ENCODE results near the gene MEI4. TPM values are rescaled to one million over a fixed set of nuclear protein-coding genes. Genes with fewer than 3 reads are reported as not detected.

Gene MEI4
- total RNA-seq, 1 donor from 2014 or later, result 1.9 TPM

DNA sequence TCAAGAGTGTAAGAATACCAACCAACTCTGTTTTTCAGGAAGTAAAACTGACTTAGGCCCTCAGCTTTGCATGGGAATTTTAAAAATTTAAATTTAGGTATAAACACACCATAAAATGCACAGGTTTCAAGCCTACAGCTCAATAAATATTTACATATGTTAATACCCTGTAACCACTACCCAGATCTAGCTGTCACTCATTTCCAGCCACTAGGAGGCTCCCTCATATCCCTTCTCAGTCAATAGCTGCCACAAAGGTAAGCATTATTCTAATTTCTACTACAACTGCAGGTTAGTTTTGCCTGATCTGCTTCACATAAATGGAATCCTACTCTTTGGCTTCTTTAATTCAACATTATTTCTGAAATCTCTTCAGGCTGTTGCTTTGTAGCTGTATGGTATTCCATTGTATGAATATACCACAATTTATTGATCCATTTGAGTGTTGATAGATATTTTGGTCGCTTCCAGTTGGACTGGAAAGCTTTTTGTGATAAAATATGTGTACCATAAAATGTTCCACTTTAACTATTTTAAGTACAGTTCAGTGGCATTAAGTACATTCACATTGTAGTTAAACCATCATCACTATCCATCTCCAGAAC, 32.5 kb upstream of the MEI4 start:
- TF ChIP-seq CTCF (IDR thresholded peaks at IDR 0.05; ENCODE audit: unreplicated experiment), result peak; percentile 30
- H3K36me3 Mint-ChIP-seq (ENCODE audit: insufficient read depth), result no peaks in the 10 kb centered on the region
- H3K27ac Mint-ChIP-seq, result no peak overlapping the region
- DNase-seq (ENCODE audit: low spot score, unreplicated experiment), result no peak
- H3K4me1 Mint-ChIP-seq (ENCODE audit: low read depth), result peaks cover 21% of the 10 kb centered on the region
- H3K27me3 Mint-ChIP-seq, result no peaks in the 10 kb centered on the region
- peaks cover 14% of the 10 kb centered on the region for H3K9me3 Mint-ChIP-seq (ENCODE audit: low read depth)
- no peak overlapping the region for H3K4me3 Mint-ChIP-seq (ENCODE audit: low read depth)

- Mint-ChIP-seq H3K9me3 (ENCODE audit: low read depth) (peaks cover 20% of the 10 kb centered on the region), H3K27me3 (no peaks in the 10 kb centered on the region), H3K4me3 (ENCODE audit: low read depth) (no peak overlapping the region), H3K27ac (no peak overlapping the region), H3K4me1 (ENCODE audit: low read depth) (peaks cover 19% of the 10 kb centered on the region), H3K36me3 (ENCODE audit: insufficient read depth) (peaks cover 7% of the 10 kb centered on the region)
- no peak for DNase-seq (ENCODE audit: low spot score, unreplicated experiment)
- no peak for TF ChIP-seq CTCF (IDR thresholded peaks at IDR 0.05; ENCODE audit: unreplicated experiment)
These were observed 28.3 kb upstream of the MEI4 start for GRCh38 chr6:77624515-77624914.

DNA sequence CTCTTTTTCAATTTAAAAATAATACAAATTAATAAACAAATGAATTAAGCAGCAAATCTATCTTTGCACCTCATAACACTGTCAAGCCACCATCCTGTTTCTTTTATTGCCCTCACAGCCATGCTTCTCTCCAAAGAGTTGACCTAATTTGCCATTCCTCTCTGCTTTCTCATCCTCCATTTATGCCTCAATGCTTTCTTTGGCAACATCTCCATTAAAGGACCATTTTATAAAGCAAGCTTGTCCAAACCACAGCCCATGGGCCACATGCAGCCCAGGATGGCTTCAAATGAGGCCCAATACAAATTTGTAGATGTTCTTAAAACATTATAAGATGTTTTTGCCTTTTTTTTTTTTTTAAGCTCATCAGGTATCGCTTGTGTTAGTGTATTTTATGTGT, 26.4 kb upstream of the MEI4 start:
- H3K4me1 Mint-ChIP-seq (ENCODE audit: low read depth), result peaks cover 14% of the 10 kb centered on the region

DNA sequence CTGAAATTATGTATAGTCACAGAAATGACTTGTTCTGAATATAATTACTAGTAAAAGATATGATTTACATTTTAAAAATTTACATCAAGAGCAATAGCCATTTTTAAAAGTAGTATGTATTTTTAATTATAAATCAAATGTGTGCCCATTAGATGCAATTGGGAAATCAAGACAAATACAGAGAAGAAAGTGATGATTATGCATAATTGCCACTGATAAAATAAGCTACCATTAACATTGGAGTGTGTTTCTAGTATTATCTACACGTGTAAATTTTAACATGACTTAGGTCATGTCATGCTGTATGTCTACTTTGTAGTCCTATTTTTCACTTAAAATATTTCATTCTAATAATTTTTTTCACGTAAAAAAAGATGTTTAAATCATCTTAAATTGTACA, 22.8 kb upstream of the MEI4 start:
- Mint-ChIP-seq H3K4me3 (ENCODE audit: low read depth) (no peak overlapping the region), H3K27me3 (no peaks in the 10 kb centered on the region), H3K9me3 (ENCODE audit: low read depth) (peaks cover 16% of the 10 kb centered on the region), H3K4me1 (ENCODE audit: low read depth) (peaks cover 5% of the 10 kb centered on the region), H3K27ac (no peak overlapping the region), H3K36me3 (ENCODE audit: insufficient read depth) (peaks cover 7% of the 10 kb centered on the region)
- no peak for TF ChIP-seq CTCF (IDR thresholded peaks at IDR 0.05; ENCODE audit: unreplicated experiment)
- no peak for DNase-seq (ENCODE audit: low spot score, unreplicated experiment)

More for the DNA sequence above, 26.4 kb upstream of the MEI4 start:
- no peak for TF ChIP-seq CTCF (IDR thresholded peaks at IDR 0.05; ENCODE audit: unreplicated experiment)
- no peak for DNase-seq (ENCODE audit: low spot score, unreplicated experiment)
- H3K36me3 Mint-ChIP-seq (ENCODE audit: insufficient read depth), result peaks cover 7% of the 10 kb centered on the region
- H3K27me3 Mint-ChIP-seq, result no peaks in the 10 kb centered on the region
- no peak overlapping the region for H3K4me3 Mint-ChIP-seq (ENCODE audit: low read depth)
- no peak overlapping the region for H3K27ac Mint-ChIP-seq
- H3K9me3 Mint-ChIP-seq (ENCODE audit: low read depth), result peaks cover 16% of the 10 kb centered on the region

DNA sequence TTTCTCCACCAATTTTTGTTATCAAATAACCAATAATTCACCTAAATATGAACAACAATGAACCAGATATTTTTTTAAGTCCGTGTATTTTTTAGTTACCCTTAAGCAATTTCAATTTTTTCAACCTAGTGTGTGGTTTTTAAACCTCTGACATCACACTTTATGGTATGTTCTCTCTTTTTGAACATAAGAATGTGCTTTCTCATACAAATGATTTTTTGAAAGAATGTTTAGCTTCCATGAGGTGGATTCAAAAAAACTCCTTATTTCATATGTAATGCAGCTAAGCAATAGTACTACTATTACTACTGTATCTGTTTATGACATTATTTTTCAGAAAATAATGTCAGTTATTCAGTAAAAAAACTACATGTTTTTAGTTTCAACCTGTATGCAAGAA, 19.4 kb upstream of the MEI4 start:
- Mint-ChIP-seq H3K4me3 (ENCODE audit: low read depth) (no peak overlapping the region), H3K27me3 (no peaks in the 10 kb centered on the region), H3K36me3 (ENCODE audit: insufficient read depth) (peaks cover 2% of the 10 kb centered on the region), H3K9me3 (ENCODE audit: low read depth) (peaks cover 6% of the 10 kb centered on the region), H3K4me1 (ENCODE audit: low read depth) (no peaks in the 10 kb centered on the region), H3K27ac (no peak overlapping the region)
- no peak for DNase-seq (ENCODE audit: low spot score, unreplicated experiment)
- TF ChIP-seq CTCF (IDR thresholded peaks at IDR 0.05; ENCODE audit: unreplicated experiment), result no peak
